DOHH2 (cell line): ENCODE measurements around the gene TYMP.

Source experiments
- H3F3A ChIP-seq: fragments of 200-600 bp; sonication (generic), shearing (Covaris generic); 2 replicates; pipeline ENCODE4 v1.6.0; 2016; ENCODE audit warnings: antibody characterized with exemption, mild to moderate bottlenecking; ENCODE audit not compliant: control insufficient read depth, insufficient read depth
- H3K27ac ChIP-seq: fragments of 200-600 bp; sonication (generic); 2 replicates; pipeline ENCODE4 v1.5.1; 2014; ENCODE audit warnings: low read depth, mild to moderate bottlenecking, low read length, moderate library complexity
- H3K27me3 ChIP-seq: fragments of 200-600 bp; sonication (generic); 2 replicates; pipeline ENCODE4 v1.6.1; 2014; ENCODE audit warnings: mild to moderate bottlenecking, low read length, mixed read lengths; ENCODE audit not compliant: control insufficient read depth
- H3K36me3 ChIP-seq: fragments of 200-600 bp; sonication (generic); 2 replicates; pipeline ENCODE4 v1.6.1; 2014; ENCODE audit warnings: mild to moderate bottlenecking, low read length, moderate library complexity, mixed read lengths; ENCODE audit not compliant: control insufficient read depth
- H3K4me1 ChIP-seq: fragments of 200-600 bp; sonication (generic); 2 replicates; pipeline ENCODE4 v1.6.1; 2014; ENCODE audit warnings: mild to moderate bottlenecking, low read length, mixed read lengths; ENCODE audit not compliant: control insufficient read depth
- H3K4me2 ChIP-seq: fragments of 200-600 bp; sonication (generic); 2 replicates; pipeline ENCODE4 v1.6.0; 2014; ENCODE audit warnings: mild to moderate bottlenecking, low read length, moderate library complexity
- H3K4me3 ChIP-seq: fragments of 200-600 bp; sonication (generic); 2 replicates; pipeline ENCODE4 v1.5.1; 2014; ENCODE audit warnings: mild to moderate bottlenecking, low read length, mixed read lengths
- H3K79me2 ChIP-seq: fragments of 200-600 bp; sonication (generic); 2 replicates; pipeline ENCODE4 v1.6.1; 2014; ENCODE audit warnings: mild to moderate bottlenecking, low read length, mixed read lengths; ENCODE audit not compliant: control insufficient read depth
- H3K9me2 ChIP-seq: fragments of 200-600 bp; sonication (generic); replicated peaks from 2 replicates; pipeline ENCODE4 v1.6.1; 2014; ENCODE audit warnings: mild to moderate bottlenecking, low read length, mixed read lengths; ENCODE audit not compliant: control insufficient read depth
- H3K9me3 ChIP-seq: fragments of 200-600 bp; sonication (generic); 2 replicates; pipeline ENCODE4 v1.6.1; 2014; ENCODE audit warnings: antibody characterized with exemption, low read length, mixed read lengths; ENCODE audit not compliant: control insufficient read depth, insufficient read depth
- H4K20me1 ChIP-seq: fragments of 200-600 bp; sonication (generic); 2 replicates; pipeline ENCODE4 v1.6.0; 2014; ENCODE audit warnings: low read depth, mild to moderate bottlenecking, antibody characterized with exemption, low read length, moderate library complexity; ENCODE audit not compliant: control insufficient read depth, insufficient read depth
- CTCF ChIP-seq: fragments of 200-600 bp; sonication (generic); IDR thresholded peaks from one replicate; pipeline ENCODE4 v1.5.1; 2014; ENCODE audit warnings: antibody characterized with exemption, mild to moderate bottlenecking, low read depth, low read length; ENCODE audit not compliant: poor library complexity, severe bottlenecking
- EZH2phosphoT487 ChIP-seq: fragments of 200-600 bp; sonication (generic); IDR thresholded peaks from 2 replicates; pipeline ENCODE4 v1.6.1; 2017; ENCODE audit warnings: borderline replicate concordance, mild to moderate bottlenecking, antibody characterized with exemption, low read length, moderate library complexity, mixed read lengths

Gene TYMP

GRCh38 chr22:50488006-50488677 lies 41.7 kb downstream of the TYMP start:
- no peaks in the 10 kb centered on the region for H3K9me3 ChIP-seq
- H3K4me3 ChIP-seq = no peak overlapping the region
- no peaks in the 10 kb centered on the region for H3K36me3 ChIP-seq
- H3F3A ChIP-seq = no peaks in the 10 kb centered on the region
- H3K79me2 ChIP-seq = no peaks in the 10 kb centered on the region
- H3K4me2 ChIP-seq = no peak overlapping the region
- H4K20me1 ChIP-seq = no peaks in the 10 kb centered on the region
- H3K27ac ChIP-seq = no peak overlapping the region
- H3K9me2 ChIP-seq = no peaks in the 10 kb centered on the region
- H3K27me3 ChIP-seq = no peaks in the 10 kb centered on the region
- peaks cover 20% of the 10 kb centered on the region for H3K4me1 ChIP-seq
- TF ChIP-seq CTCF (no peak), EZH2phosphoT487 (no peak)

- peaks cover 20% of the 10 kb centered on the region for H3K4me1 ChIP-seq
These were observed 42.4 kb downstream of the TYMP start for GRCh38 chr22:50487290-50488005.

GRCh38 chr22:50486561-50487289 lies 43.1 kb downstream of the TYMP start, which contains the start of gene MIOX:
Gene MIOX (plus strand): TSS chr22:50486859. CDS start chr22:50486898, 39 bp downstream.
- Histone ChIP-seq H3K36me3 (no peaks in the 10 kb centered on the region), H3K4me1 (peaks cover 26% of the 10 kb centered on the region), H3K27me3 (peaks cover 13% of the 10 kb centered on the region), H4K20me1 (no peaks in the 10 kb centered on the region), H3F3A (no peaks in the 10 kb centered on the region), H3K79me2 (no peaks in the 10 kb centered on the region), H3K9me3 (no peaks in the 10 kb centered on the region), H3K4me2 (no peak within 1 kb of the TSS), H3K9me2 (no peaks in the 10 kb centered on the region), H3K27ac (no peak within 1 kb of the TSS), H3K4me3 (no peak within 1 kb of the TSS)
- no peak for TF ChIP-seq CTCF
- TF ChIP-seq EZH2phosphoT487 = no peak

More at GRCh38 chr22:50487290-50488005, 42.4 kb downstream of the TYMP start:
- Histone ChIP-seq H3K9me3 (no peaks in the 10 kb centered on the region), H3F3A (no peaks in the 10 kb centered on the region), H3K27me3 (peaks cover 5% of the 10 kb centered on the region), H3K9me2 (no peaks in the 10 kb centered on the region), H3K79me2 (no peaks in the 10 kb centered on the region), H3K27ac (no peak overlapping the region), H3K4me3 (no peak overlapping the region), H4K20me1 (no peaks in the 10 kb centered on the region), H3K4me2 (no peak overlapping the region), H3K36me3 (no peaks in the 10 kb centered on the region)
- TF ChIP-seq CTCF = no peak
- no peak for TF ChIP-seq EZH2phosphoT487
